GM19455 (cell line): ENCODE data around the gene ACTG2.
"Not testable (repeated sequence)": the region's sequence is repeated elsewhere in the genome, so short reads cannot be mapped to it uniquely, and the experiment has no call there.

ENCODE experiments used
- ATAC-seq: cut with Tn5 transposase; IDR thresholded peaks from one replicate; pipeline ENCODE4 v1.9.1; 2021; ENCODE audit not compliant: unreplicated experiment

ACTG2 gene

DNA sequence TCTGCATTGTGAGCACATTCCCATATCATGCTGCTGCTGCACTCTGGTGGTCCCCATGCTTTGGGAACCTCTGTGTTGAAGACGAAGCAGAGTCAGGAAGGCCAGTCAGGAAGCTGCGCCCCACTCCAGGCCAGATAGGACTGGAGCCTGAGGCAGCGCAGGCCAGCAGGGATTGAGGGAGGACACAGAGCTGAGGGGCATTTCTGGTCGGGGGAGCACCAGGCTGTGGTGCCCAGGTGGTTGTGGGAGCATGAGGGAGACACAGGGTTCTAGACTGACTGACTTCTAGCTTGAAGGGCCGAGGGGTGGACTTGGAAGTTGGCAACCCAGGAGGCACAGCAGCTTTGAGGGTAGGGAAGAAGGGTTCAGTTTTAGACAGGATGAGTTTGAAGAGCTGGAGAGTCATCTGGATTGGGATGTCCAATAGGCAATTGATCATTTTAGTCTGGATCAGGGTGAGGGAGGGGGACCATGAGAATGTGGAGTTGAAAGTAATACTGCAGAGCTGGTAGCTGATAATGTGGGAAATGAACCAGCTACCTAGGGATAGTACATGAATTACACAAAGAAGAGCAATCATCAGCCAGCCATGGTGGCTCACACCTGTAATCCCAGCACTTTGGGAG is 1.4 kb upstream of the ACTG2 start:
- ATAC-seq, result no peak

DNA sequence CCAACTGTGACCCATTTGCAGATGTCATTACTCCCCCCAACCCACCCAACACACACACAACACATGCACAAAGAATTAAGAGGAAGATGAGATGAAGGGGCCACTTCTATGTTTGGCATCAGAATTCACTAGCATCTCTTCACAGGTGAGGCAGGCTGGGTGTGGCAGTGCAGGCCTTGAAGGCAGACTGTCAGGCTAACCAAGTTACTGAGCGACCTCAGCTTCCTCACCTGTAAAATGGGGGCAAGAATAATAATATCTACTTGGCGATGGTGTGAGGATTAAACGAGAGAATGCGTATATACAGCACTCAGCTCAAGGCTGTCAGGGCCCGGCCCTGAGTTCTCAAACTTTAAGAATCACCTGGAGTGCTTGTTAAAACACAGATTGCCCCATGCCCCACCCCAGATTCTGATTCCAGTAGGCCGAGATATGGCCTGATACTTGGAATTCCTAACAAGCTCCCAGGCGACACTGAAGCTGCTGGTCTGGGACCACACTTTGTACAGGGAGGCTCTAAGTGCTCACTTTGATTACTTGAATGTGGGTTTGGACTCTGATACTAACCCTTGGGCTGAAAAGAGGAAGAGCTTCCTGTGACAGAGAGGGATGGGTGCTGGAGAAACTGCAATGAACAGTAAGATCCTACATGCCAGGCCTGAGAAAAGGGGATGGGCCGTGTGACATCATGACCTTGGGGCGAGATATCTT is 1.1 kb downstream of the ACTG2 start:
- no peak for ATAC-seq

DNA sequence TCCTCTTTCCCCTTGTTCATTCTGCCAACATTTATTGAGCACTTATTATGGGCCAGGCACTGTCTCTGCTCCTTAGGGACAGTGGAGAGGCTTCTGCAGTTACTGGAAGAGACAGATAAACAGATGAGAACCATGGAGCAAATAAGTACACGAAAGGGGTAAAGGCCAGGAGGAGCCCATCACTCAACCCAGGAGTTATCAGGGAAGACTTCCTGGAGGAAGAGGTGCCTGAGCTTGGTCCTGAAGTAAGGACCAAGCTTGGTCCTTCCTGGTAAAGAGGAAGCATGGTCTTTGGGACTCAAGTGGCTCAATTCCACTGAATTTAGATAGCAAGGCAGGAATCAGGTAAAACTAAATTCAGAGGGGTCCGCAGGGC is 1.7 kb downstream of the ACTG2 start:
- no peak for ATAC-seq

GRCh38 chr2:73894877-73895276 is 2.1 kb downstream of the ACTG2 start:
- no peak for ATAC-seq

GRCh38 chr2:73895473-73895872 is 2.7 kb downstream of the ACTG2 start:
- no peak for ATAC-seq

GRCh38 chr2:73896362-73897239 is 3.8 kb downstream of the ACTG2 start:
- ATAC-seq, result no peak

DNA sequence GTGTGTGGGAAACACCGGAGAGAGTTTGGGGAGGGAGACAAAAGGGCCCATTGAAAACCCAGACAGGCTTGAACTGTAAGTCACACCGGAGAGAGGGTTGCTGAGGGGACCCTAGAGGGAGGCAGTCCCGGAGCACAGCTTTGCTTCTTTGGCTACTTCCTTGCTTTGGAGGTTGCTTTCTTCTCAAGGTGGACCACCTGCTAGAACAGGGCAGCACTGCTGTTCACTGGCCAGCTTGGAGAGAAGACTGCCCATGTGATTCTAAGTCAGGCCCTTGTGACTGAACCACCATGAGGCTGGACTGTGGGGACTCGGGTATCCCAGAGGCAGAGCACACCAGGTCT is 4.4 kb downstream of the ACTG2 start:
- ATAC-seq, result no peak

DNA sequence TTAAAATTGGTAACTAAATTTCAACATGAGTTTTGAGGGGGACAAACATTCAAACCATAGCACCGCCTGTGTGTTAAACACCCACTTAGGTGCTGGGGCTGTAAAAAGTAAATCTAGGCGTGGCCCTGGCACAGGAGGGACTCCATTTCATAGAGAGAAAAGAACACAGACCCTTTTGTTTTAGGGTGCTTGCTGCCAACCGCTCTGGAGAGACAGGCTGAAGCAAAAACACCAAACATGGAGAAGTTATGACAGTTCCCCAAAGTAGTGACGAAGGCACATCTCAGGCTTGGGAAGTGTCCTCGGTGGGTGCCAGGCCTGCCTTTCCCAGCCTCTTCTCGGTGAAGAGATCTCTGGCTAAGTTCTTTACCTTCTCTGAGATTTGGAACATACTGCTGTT is 5.1 kb downstream of the ACTG2 start:
- no peak for ATAC-seq

DNA sequence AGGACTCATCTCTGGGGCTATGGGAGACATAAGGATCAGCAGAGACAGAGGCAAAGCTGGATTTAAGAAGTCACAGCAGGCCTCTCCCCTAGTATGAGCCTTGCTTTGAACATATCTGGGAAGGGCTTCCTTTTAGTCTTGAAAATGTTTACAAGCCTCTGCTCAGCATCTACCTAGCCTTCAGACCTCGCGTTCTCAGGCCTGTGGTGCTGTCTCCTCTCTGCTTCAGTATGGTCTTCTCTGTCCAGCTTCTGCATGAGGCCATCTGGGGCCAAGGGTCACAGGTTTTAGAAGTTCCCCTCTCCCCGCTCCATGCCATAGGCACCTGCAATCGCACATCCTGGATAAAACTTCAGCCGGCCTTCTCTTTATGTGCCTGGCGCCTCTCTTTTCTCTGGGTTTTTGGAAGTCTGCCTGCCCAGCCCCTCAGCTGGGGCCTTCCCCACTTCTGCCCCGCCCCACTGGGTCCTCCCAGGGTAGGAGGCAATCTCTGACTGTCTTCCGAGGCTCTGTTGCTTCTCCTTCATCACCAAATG is 7.1 kb downstream of the ACTG2 start:
- ATAC-seq, result no peak

GRCh38 chr2:73901143-73901542 is 8.3 kb downstream of the ACTG2 start:
- no peak for ATAC-seq

DNA sequence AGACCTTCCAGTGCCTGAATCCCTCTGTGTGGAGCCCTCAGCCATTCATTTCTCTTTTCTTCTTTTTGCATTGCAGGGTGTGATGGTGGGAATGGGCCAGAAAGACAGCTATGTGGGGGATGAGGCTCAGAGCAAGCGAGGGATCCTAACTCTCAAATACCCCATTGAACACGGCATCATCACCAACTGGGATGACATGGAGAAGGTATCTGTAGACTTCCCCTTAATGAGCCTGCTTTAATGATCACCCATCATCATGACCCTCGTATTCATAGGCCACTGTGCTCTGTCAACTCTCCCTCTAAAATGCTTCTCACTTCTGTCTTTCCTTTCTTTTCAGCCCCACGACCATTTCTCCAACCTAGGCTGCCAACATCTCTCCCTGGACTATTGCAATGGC is 9.5 kb downstream of the ACTG2 start:
- no peak for ATAC-seq

- ATAC-seq, result no peak
These were observed 10.5 kb downstream of the ACTG2 start for GRCh38 chr2:73903313-73903712.

- not testable (repeated sequence) for ATAC-seq
These were observed 11.3 kb downstream of the ACTG2 start for GRCh38 chr2:73903949-73904613.

DNA sequence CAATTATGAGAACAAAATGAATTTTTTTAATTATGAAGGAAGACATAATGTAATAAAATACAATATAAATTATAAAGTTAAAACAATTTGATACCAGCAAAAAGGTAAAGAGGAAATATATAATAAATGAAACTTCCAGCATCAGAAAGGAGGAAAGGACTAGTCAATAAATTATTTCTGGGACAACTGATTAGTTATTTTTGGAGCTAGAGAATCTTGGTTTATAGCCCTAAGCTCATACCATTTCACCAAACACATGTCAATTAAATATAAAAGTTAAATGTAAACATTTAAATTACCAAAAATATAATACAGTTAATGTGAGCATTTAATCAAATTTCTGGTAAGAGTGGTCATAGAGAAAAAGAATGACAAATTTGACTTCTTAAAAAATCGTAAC is 12.1 kb downstream of the ACTG2 start:
- no peak for ATAC-seq

DNA sequence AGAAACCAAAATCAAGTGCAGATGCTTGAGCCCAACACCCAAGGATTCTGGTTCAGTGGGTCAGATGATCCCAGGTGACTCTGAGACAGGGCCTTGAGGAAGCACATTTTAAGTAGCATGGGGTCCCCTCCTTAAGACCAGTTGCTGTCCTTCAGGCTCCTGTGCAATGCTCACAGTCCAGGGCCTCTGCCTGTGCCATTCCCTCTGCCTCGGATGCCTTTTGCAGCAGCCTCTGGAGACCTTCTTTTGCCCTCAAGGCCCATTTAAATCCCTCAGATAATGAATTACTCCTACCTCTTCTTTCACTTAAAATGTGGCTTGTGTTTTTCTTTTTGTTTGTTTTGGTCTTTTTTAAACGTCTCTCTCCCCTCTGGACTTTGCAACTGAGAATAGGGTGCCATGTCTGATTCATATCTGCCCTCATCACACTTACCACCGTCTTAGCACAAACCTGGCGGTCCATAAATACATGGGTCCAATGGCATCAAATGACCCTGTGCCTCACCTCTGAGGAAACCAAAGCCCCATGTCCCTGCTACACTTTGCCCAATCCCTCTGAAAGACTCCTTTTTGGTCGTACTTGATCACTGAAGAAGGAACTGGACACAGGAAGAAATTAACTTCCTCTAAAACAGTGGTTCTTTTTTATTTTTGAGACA is 14.2 kb downstream of the ACTG2 start:
- no peak for ATAC-seq

DNA sequence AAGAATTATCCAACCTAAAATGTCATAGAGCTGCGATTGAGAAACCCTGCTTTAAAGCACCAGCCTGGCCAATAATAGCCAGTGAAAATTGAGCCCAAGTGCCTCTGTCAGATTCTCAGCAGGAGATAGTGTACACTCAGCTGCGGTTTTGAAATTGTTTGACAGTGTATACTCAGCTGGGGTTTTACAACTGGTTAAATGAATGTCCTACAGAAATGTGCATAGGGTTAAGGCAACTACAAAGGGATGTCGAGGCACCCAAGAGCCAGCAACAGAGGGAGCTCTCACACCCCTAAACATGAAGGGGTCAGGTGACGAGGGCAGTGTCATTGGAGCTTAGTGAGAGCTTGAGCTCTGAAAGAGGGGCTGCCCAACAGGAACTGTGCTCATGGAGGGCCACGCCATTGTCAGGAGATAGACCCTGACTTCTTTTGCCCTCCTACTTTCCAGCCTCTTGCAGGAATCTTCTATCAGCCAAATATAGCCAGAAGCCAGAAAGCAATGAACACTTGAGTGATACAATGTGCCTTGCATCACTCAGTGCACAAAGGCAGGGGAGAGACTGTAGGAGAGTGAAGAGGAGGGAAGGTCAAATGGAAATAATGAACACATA is 15.1 kb downstream of the ACTG2 start:
- no peak for ATAC-seq

DNA sequence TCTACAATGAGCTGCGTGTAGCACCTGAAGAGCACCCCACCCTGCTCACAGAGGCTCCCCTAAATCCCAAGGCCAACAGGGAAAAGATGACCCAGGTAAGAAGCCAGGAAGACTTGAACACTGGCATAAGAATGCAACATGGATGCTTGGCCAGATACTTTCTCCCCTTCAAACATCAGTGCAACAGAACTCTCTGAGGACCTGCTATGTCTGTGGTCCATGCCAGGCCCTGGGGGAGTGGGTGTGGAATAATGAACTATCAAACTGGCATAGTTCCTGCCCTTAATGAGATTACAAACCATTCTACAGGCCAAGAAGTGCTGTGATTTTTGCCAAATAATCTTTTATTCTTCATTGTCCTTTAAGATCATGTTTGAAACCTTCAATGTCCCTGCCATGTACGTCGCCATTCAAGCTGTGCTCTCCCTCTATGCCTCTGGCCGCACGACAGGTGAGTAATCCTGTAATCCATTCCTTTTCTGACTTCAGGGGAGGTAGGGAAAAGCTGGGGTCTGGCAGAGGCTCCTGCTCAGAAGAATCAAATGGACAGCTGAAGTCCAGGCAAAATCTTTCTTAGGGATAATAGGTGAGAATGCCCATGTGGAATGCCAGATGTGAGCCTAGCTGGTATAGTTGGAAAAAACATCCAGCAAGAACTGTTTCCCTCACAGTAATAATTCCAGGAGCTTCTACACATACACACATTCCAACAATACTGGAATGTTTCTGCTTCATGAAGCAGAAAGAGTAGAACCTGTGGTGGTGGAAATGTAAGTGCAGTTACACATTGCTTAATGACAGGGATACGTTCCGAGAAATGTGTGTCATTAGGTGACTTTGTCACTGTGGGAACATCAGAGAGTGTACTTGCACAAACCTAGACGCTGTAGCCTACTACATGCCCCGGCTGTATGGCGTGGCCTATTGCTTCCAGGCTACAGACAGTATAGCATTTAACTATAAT is 16.2 kb downstream of the ACTG2 start:
- no peak for ATAC-seq

DNA sequence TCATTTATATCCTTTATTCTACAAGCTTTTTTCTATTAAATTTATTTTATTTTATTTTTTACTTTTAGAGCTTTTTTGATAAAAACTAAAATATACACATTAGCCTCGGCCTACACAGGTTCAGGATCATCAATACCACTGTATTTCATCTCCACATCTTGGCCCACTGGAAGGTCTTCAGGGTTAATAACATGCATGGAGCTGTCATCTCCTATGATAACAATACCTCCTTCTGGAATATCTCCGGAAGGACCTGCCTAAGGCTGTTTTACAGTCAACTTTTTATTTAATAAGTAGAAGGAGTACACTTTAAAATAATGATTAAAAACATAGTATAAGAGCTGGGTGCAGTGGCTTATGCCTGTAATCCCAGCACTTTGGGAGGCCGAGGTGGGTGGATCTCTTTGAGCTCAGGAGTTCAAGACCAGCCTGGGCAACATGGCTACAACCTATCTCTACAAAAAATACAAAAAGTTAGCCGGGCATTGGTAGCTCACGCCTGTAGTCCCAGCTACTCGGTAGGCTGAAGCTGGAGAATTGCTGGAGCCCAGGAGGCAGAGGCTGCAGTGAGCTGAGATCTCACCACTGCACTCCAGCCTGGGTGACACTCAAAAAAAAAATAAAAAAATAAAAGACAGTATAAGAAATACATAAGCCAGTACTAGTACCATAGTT is 18.2 kb downstream of the ACTG2 start:
- no peak for ATAC-seq
